ENCODE results near the gene KRTAP4-7.
"Not testable (repeated sequence)": the region's sequence is repeated elsewhere in the genome, so short reads cannot be mapped to it uniquely, and the experiment has no call there.

KRTAP4-7 gene

DNA sequence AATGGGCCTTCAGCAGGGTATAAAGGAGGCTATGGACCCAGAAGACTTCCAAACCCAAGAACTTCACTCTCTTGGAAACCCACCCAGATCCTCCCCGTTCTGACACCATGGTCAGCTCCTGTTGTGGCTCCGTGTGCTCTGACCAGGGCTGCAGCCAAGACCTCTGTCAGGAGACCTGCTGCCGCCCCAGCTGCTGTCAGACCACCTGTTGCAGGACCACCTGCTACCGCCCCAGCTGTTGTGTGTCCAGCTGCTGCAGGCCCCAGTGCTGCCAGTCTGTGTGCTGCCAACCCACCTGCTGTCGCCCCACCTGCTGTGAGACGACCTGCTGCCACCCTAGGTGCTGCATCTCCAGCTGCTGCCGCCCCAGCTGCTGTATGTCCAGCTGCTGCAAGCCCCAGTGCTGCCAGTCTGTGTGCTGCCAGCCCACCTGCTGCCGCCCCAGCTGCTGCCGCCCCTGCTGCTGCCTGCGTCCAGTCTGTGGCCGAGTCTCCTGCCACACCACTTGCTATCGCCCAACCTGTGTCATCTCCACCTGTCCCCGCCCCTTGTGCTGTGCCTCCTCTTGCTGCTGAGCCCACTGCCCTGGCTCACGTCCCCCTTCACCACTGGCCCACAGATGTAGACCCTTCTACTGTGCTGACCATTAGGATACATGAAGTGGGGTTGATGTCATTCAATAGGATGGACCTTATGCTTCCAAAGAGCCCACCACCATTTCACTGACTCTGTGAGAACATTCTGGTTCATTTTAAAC is at the start of gene KRTAP4-7:
Gene KRTAP4-7 (plus strand): TSS at position 51 of the 757 bp plus-strand sequence. CDS start 57 bp downstream, at position 108.
- DNase-seq = not testable (repeated sequence)

DNA sequence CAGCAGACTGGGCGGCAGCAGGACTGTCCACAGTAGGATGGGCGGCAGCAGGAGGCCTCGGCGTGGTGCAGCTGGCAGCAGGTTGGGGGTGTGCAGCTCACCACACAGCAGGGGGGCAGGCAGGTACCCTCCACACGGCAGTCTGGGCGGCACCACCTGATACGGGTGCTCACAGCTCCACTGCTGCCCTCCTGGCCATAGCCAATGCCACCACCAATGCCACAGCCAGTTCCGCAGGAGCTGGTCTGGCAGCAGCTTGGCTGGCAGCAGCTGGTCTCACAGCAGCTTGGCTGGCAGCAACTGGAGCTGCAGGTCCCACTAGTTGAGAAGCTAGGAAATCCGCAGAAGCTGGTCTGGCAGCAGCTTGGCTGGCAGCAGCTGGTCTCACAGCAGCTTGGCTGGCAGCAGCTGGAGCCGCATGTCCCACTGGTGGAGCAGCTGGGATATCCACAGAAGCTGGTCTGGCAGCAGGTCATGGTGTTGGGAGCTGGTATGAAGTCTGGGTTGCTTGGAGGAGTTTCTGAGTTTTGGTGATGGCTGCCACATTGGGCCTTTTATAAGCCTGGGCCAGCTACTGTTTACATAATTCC is 49.5 kb upstream of the KRTAP4-7 start, which contains the start of gene KRTAP1-3:
Gene KRTAP1-3 (minus strand): TSS at position 529 of the 590 bp plus-strand sequence. CDS start 53 bp downstream, at position 476.
- not testable (repeated sequence) for DNase-seq

DNA sequence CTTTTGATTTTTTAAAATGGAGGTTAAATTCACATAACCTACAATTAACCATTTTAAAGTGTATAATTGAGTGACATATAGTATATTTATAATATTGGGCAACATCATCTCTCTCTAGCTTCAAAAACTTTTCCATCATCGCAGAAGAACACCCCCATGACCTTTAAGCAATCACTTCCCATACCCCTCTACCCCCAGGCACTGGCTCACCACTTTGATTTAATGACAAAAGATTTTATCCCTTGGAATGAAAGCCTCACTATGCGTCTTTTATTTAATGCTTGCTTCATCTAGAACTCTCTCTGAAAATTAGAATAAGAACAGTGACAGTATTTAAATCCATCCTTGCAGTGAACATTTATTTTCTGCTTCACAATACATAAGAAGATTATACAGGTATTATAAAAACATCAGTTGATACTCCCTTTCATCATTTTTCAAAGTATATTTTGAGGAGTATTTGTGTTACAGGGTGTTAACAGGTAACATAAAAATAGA is 46.0 kb upstream of the KRTAP4-7 start:
- no peak for DNase-seq

DNA sequence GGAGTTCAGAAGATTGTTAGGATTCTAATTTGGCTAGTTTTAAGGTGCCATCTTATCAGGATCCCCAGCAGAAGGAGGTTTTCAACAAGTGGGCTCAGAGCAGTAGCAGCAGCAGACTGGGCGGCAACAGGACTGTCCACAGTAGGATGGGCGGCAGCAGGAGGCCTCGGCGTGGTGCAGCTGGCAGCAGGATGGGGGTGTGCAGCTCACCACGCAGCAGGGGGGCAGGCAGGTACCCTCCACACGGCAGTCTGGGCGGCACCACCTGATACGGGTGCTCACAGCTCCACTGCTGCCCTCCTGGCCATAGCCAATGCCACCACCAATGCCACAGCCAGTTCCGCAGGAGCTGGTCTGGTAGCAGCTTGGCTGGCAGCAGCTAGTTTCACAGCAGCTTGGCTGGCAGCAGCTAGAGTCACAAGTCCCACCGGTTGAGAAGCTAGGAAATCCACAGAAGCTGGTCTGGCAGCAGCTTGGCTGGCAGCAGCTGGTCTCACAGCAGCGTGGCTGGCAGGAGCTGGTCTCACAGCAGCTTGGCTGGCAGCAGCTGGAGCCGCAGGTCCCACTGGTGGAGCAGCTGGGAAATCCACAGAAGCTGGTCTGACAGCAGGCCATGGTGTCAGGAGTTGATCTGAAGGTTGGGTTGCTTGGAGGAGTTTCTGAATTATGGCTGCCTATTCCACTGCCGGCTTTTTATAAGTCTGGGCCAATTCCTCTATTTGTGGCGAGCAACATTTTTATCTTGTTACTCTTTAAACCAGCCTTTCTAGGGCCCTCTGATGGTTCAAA is 43.0 kb upstream of the KRTAP4-7 start, which contains the start of gene KRTAP1-1:
Gene KRTAP1-1 (minus strand): TSS at position 668 of the 789 bp plus-strand sequence. CDS start 53 bp downstream, at position 615.
- DNase-seq = not testable (repeated sequence)

DNA sequence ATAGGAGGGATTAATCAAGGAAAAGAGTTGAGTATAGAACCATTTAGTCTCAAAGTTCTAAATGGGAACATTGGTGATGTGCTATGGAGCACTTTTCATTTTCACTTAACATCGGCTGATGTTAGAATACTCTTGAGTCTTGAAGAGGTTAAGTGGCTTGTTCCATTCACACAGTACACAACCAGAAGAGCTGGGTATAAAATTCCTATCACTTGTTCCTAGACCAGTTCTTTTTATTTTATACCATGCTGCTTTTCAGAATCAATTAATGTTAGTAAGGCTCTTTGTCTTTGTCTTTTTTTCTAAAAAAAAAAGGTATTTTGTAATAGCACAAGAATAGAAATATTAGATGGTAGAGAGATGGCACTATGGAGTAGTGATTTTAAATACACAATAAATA is 41.0 kb upstream of the KRTAP4-7 start:
- DNase-seq = no peak

DNA sequence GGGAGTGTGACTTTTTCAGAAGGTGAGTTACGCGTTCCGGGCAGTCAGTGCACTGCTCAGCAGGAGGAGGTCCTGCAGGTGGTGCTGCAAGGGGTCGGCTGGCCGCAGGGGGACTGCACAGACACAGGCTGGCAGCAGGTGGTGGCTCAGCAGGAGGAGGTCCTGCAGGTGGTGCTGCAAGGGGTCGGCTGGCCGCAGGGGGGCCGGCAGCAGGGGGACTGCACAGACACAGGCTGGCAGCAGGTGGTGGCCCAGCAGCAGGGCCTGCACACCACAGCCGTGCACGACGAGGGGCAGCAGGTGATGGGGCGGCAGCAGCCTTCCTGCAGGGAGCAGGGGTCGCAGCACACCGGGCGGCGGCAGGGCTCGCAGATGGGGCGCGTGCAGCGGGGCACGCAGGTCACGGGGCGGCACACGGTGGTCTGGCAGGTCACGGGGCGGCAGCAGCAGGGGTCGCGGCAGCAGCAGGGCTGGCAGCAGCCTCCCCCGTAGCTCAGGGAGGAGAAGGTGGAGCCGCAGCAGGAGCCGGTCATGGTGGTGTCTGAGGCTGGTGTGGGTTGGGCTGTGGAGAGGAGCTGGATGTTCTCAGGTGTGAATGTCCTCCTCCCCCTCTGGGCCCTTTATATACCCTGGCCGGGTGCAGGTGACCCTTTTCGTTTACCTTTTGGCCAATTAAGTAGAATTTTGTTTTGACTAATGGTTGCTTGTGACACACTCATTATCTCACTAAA is 37.0 kb upstream of the KRTAP4-7 start, which contains the start of gene KRTAP2-1:
Gene KRTAP2-1 (minus strand): TSS at position 582 of the 731 bp plus-strand sequence. CDS start 49 bp downstream, at position 533.
- DNase-seq = not testable (repeated sequence)

DNA sequence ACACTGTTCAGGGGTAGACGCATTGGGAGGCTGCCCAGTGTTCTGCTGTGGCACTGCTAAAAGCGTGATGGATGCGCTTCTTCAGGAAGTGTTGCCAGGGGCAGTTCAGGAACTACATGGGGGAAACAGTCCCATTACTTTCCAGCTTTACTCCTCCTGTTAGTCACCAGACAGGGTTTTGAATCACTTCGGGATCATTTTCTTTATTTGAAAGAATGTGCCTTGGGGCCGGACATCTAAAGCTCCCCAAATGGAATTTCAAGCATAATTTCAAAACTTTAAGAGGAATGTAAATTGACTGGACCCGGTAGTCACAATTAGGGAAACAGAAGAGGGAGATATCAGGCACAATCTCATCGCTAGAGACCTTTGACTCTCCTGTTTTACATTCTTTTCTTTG is 35.5 kb upstream of the KRTAP4-7 start:
- no peak for DNase-seq

DNA sequence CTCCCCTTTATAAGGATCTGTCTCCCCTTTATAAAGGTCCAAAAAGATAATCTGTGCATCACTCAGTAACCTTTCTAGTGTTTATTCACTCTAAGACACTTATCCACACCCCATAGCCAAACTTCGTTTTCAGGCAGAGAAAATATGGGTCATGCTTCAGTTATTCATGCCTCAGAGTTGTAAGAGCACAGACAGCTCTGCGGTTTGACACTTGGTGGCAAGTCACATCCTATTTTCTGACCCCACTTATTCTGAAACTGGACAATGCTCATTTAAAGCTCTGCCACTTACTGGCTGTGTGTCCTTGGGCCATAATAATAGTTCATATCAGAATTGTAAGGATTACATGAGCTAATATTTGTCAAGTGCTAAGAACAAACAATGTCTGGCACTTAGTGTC is 34.8 kb upstream of the KRTAP4-7 start:
- DNase-seq = no peak

DNA sequence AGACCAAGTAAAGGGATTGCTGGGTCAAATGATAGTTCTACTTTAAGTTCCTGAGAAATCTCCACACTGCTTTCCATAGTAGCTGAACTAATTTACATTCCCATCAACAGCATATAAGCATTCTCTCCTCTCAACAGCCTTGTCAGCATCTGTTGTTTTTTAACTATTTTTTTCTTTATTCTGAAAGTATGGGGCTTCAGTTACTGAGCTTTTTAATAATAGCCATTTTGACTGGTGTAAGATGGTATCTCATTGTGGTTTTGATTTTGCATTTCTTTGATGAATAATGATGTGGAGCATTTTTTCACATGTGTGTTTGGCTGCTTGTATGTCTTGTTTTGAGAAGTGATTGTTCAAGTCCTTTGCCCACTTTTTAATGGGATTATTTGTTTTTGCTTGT is 31.4 kb upstream of the KRTAP4-7 start:
- no peak for DNase-seq

DNA sequence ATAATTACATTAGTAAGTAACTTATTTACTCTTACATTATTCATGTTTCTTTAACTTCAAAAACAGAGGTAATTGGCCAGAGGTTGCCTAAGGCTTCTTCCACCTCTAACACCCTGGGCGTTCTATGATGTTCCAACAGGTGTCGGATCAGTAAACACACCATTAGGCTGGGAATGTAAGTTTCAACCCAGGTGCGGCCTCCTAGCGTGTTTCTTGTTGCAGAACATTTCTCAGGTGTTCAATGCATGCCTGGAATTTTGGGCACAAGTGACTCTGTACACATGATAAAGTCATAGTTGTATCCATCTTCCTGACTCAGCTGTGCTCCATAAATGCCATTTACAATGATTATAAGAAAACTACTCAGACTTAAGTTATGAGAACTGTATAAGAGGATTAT is 29.9 kb upstream of the KRTAP4-7 start:
- DNase-seq = no peak

DNA sequence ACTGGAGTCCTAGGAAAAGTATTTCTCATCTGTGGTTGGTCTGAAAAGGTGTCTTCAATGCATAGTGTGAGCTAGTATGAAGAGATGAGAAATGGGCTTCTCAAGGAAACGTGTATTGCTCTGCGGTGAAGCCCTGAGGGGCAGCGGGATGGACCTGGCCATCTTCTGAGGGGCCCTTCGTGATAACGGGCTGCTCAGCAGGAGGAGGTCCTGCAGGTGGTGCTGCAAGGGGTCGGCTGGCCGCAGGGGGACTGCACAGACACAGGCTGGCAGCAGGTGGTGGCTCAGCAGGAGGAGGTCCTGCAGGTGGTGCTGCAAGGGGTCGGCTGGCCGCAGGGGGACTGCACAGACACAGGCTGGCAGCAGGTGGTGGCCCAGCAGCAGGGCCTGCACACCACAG is 29.4 kb upstream of the KRTAP4-7 start:
- not testable (repeated sequence) for DNase-seq

DNA sequence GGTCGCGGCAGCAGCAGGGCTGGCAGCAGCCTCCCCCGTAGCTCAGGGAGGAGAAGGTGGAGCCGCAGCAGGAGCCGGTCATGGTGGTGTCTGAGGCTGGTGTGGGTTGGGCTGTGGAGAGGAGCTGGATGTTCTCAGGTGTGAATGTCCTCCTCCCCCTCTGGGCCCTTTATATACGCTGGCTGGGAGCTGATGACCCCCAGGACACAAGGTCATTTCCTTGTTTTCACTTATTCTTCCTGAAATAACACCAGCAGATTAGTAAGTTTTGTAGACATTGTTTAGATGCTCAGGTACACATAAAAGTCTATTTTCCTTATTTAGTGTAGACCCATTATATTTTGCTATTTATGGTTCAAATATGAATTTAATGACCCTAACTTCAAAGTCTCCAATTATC is 28.8 kb upstream of the KRTAP4-7 start, which contains the start of gene KRTAP2-2:
Gene KRTAP2-2 (minus strand): TSS at position 101 of the 400 bp plus-strand sequence. CDS start 19 bp downstream, at position 82.
- DNase-seq = not testable (repeated sequence)

DNA sequence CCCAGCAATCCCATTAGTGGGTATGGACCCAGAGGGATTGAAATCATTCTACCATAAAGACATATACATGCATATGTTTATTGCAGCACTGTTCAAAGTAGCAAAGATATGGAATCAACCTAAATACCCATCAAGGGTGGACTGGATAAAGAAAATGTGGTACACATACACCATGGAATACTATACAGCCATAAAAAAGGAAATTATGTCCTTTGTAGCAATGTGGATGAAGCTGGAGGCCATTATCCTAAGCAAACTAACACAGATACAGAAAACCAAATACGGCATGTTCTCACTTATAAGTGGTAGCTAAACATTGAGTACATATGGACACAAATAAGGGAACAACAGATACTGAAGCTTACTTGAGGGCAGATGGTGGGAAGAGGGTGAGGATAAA is 26.4 kb upstream of the KRTAP4-7 start:
- no peak for DNase-seq

DNA sequence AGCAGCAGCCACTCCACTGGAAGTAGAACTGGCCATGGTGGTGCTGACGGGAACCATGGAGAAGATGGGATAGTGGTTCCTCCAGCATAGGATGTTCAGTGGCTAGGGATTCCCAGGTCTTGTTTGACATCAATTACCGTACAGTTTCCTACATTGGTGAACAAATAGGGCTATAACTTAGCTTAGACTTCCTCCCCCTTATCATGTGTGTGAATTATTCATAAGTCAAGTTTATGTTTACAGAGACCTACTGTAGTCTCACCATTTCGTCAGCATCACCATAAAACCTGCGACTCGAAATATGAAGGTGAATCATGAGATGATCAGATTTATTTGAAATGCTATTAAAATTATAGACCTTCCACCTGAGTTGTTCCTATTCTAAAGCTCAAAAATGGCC is 25.2 kb upstream of the KRTAP4-7 start:
- DNase-seq = no peak

DNA sequence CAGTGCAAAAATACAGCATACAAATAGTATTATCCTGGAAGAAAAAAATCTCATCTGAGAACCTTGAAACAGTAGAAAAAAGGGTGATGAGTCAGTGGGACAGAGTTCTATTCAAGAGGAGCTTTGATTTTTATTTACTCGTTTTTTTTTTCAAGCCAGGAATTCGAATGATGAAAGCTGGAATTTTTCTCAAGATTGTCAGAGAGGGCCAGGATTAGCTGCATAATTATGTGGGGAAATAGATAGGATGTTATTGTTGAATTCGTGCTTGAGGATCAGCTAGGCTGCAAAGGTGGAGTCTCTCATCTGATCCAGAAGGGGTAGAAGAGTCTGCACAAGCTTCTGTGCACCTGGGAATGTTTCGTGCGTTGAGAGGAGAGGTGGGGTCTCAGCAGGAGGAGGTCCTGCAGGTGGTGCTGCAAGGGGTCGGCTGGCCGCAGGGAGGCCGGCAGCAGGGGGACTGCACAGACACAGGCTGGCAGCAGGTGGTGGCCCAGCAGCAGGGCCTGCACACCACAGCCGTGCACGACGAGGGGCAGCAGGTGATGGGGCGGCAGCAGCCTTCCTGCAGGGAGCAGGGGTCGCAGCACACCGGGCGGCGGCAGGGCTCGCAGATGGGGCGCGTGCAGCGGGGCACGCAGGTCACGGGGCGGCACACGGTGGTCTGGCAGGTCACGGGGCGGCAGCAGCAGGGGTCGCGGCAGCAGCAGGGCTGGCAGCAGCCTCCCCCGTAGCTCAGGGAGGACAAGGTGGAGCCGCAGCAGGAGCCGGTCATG is 24.5 kb upstream of the KRTAP4-7 start:
- DNase-seq = not testable (repeated sequence)

DNA sequence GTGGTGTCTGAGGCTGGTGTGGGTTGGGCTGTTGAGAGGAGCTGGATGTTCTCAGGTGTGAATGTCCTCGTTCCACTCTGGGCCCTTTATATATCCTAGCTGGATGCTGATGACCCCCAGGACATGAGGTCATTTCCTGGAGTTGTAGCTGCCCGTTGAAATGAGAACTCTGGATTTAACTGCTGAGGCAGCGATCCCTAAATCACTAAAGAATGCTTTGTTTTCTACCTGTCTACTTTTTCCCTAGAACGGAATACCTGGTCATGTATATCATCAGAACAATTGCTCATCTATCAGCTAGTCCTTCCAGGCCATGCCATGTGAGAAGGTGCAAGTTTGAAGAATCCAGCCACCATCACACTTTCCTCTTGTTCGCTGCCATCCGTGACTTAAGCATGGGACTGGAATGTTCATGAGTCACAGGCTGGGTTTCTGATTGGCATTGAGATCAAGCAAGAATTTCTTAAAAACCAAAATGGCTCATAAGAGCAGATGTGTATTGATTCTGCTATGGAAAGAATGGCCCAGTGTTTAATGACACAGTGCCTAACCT is 23.8 kb upstream of the KRTAP4-7 start, which contains the start of gene KRTAP2-3:
Gene KRTAP2-3 (minus strand): TSS at position 63 of the 553 bp plus-strand sequence. CDS start 64 bp downstream, outside the sequence.
- no peak for DNase-seq

DNA sequence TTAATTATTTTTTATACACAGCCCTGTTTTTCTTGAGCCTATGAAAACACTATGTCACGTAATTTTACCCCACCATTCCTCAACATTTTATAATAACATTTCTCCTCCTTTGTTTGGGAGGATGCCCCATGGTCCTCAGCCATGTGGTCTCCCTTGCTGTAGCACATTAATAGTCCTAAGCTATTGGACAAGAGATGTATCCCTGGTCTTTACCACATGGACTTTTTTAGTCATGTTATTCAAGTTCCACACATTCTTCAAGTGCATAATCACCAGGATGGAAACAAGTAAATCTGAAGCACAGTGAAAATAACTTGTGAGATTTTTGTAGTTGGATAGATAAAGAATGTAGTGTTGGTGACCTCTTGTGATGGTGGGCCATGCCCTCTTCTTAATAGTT is 22.0 kb upstream of the KRTAP4-7 start:
- no peak for DNase-seq

DNA sequence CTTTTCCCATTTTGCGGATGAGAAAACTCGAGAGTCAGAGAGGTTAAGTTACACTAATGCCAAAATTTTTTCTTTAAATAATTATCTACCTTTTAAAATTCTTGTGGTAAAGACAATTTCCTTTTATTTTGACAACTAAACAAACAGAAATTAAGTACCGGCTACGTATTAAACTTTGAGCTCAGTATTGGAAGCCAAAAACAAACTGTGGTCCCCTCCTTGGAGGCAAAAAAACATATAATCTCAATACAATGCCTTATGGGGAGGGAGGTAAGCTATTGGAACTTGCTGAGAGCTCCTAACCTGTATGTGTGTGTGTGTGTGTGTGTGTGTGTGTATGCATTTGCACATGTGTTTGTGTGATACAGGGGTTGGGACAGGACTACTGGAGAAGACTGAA is 20.5 kb upstream of the KRTAP4-7 start:
- no peak for DNase-seq

DNA sequence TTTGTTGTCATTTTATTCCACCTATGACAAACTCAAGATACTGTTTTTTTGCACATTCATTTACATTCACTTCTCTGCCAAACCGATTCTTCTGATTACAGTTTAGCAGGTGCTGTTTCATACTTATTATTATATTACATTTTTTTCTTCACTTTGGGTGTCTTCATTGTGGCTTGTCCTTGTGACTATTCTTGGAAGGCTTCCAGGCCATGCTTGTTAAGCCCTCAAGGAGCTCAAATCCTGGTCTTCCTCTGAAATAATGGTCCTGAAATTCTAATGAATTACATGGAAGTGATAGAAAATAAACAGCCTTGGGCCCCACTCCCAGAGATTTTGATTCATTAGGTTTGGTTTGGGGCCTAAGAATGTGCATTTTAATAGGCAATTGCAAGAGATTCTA is 19.6 kb upstream of the KRTAP4-7 start:
- no peak for DNase-seq

DNA sequence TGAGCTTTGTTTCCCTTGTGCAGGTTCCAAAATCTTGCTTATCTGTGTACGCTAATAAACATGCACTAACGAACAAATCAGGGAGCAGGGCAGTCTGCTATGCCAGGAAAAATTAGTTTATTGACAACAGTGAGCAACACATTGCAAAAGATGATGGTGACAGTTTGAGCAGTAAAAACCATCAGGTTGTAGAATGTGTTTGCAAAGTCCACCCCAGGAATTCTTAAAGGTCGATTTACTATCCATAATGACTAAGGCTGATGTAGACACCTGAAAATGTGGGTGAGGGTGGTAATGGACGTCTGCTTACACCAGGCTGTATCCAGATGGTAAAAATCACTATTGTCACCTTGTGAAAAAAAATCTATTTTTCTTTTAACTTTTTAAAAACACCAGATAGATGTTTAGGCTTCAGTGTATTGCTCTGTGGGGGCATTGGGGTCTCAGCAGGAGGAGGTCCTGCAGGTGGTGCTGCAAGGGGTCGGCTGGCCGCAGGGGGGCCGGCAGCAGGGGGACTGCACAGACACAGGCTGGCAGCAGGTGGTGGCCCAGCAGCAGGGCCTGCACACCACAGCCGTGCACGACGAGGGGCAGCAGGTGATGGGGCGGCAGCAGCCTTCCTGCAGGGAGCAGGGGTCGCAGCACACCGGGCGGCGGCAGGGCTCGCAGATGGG is 18.8 kb upstream of the KRTAP4-7 start:
- DNase-seq = not testable (repeated sequence)
